Memory B cell (primary cell): ENCODE data around the gene GPX2.
A peak's percentile ranks its signal among the peaks of the same experiment; 100 is the strongest.
"Not testable (repeated sequence)": the region's sequence is repeated elsewhere in the genome, so short reads cannot be mapped to it uniquely, and the experiment has no call there.

Experiments used
- ATAC-seq: fragments of 150-1000 bp; cut with Tn5 transposase; 2 replicates; pipeline ENCODE4 v1.10.0; 2021; ENCODE audit warnings: low read depth, mild to moderate bottlenecking, moderate library complexity
- DNase-seq, 2 donors: peaks; one replicate each; pipeline ENCODE4 v3.0.0; 2022; ENCODE audit warnings: low spot score in 2 of 2
- H3K27ac Mint-ChIP-seq: one replicate; pipeline ENCODE4 v1.8.0; 2022; ENCODE audit warnings: mild to moderate bottlenecking, moderate library complexity, mixed read lengths
- H3K27me3 Mint-ChIP-seq: one replicate; pipeline ENCODE4 v1.8.0; 2022; ENCODE audit warnings: mixed read lengths
- H3K36me3 Mint-ChIP-seq: one replicate; pipeline ENCODE4 v1.8.0; 2022; ENCODE audit warnings: mild to moderate bottlenecking, mixed read lengths
- H3K4me1 Mint-ChIP-seq: one replicate; pipeline ENCODE4 v1.8.0; 2022; ENCODE audit warnings: mixed read lengths
- H3K4me3 Mint-ChIP-seq: one replicate; pipeline ENCODE4 v1.8.0; 2022; ENCODE audit warnings: mild to moderate bottlenecking, moderate library complexity, mixed read lengths
- H3K9me3 Mint-ChIP-seq: one replicate; pipeline ENCODE4 v1.8.0; 2022; ENCODE audit warnings: mixed read lengths

The GPX2 gene

GRCh38 chr14:64923015-64923414, 19.5 kb downstream of the GPX2 start:
- peaks cover 17% of the 10 kb centered on the region for H3K4me1 Mint-ChIP-seq
- H3K27ac Mint-ChIP-seq = no peak overlapping the region
- peaks cover 25% of the 10 kb centered on the region for H3K36me3 Mint-ChIP-seq
- no peaks in the 10 kb centered on the region for H3K9me3 Mint-ChIP-seq
- DNase-seq = no peak
- no peaks in the 10 kb centered on the region for H3K27me3 Mint-ChIP-seq
- ATAC-seq = no peak
- no peak overlapping the region for H3K4me3 Mint-ChIP-seq

- H3K4me1 Mint-ChIP-seq = peaks cover 35% of the 10 kb centered on the region
- DNase-seq (no peak), ATAC-seq (no peak)
- H3K36me3 Mint-ChIP-seq = peaks cover 18% of the 10 kb centered on the region
- H3K27ac Mint-ChIP-seq = no peak overlapping the region
- no peaks in the 10 kb centered on the region for H3K9me3 Mint-ChIP-seq
- H3K27me3 Mint-ChIP-seq = no peaks in the 10 kb centered on the region
- H3K4me3 Mint-ChIP-seq = no peak overlapping the region
These were observed 22.1 kb downstream of the GPX2 start for GRCh38 chr14:64920465-64920864.

- H3K36me3 Mint-ChIP-seq = peaks cover 16% of the 10 kb centered on the region
- no peak for ATAC-seq
These were observed 22.9 kb downstream of the GPX2 start for GRCh38 chr14:64919618-64920017.

GRCh38 chr14:64919215-64919614, 23.3 kb downstream of the GPX2 start:
- H3K9me3 Mint-ChIP-seq = no peaks in the 10 kb centered on the region
- peak overlapping the region; percentile 58 for H3K27ac Mint-ChIP-seq
- H3K4me3 Mint-ChIP-seq = no peak overlapping the region
- DNase-seq = no peak
- peaks cover 41% of the 10 kb centered on the region for H3K4me1 Mint-ChIP-seq
- H3K27me3 Mint-ChIP-seq = no peaks in the 10 kb centered on the region
- ATAC-seq = no peak
- peaks cover 14% of the 10 kb centered on the region for H3K36me3 Mint-ChIP-seq

More at GRCh38 chr14:64919618-64920017, 22.9 kb downstream of the GPX2 start:
- peak overlapping the region; percentile 58 for H3K27ac Mint-ChIP-seq
- H3K4me3 Mint-ChIP-seq = no peak overlapping the region
- peaks cover 41% of the 10 kb centered on the region for H3K4me1 Mint-ChIP-seq
- no peaks in the 10 kb centered on the region for H3K27me3 Mint-ChIP-seq
- H3K9me3 Mint-ChIP-seq = no peaks in the 10 kb centered on the region
- DNase-seq = no peak

GRCh38 chr14:64918216-64918615, 24.3 kb downstream of the GPX2 start:
- DNase-seq (no peak), ATAC-seq (no peak)
- Mint-ChIP-seq H3K9me3 (no peaks in the 10 kb centered on the region), H3K27ac (peak overlapping the region; percentile 17), H3K27me3 (no peaks in the 10 kb centered on the region), H3K4me3 (no peak overlapping the region), H3K36me3 (peaks cover 10% of the 10 kb centered on the region), H3K4me1 (peaks cover 45% of the 10 kb centered on the region)

GRCh38 chr14:64915797-64916196, 26.7 kb downstream of the GPX2 start:
- peaks cover 40% of the 10 kb centered on the region for H3K4me1 Mint-ChIP-seq
- peak overlapping the region; percentile 99 for H3K27ac Mint-ChIP-seq
- H3K36me3 Mint-ChIP-seq = peaks cover 4% of the 10 kb centered on the region
- DNase-seq (no peak), ATAC-seq (no peak)
- H3K27me3 Mint-ChIP-seq = no peaks in the 10 kb centered on the region
- no peaks in the 10 kb centered on the region for H3K9me3 Mint-ChIP-seq
- H3K4me3 Mint-ChIP-seq = peak overlapping the region; percentile 86

- Mint-ChIP-seq H3K27ac (peak overlapping the region; percentile 99), H3K27me3 (peaks cover 2% of the 10 kb centered on the region), H3K4me1 (peaks cover 36% of the 10 kb centered on the region), H3K4me3 (peak overlapping the region; percentile 86), H3K9me3 (no peaks in the 10 kb centered on the region), H3K36me3 (peaks cover 2% of the 10 kb centered on the region)
- DNase-seq = no peak
- no peak for ATAC-seq
These were observed 27.5 kb downstream of the GPX2 start for GRCh38 chr14:64915029-64915424.

- H3K36me3 Mint-ChIP-seq = peaks cover 2% of the 10 kb centered on the region
- peak within 1 kb of the TSS; percentile 99 for H3K27ac Mint-ChIP-seq
- peak within 1 kb of the TSS; percentile 86 for H3K4me3 Mint-ChIP-seq
- ATAC-seq = peak; percentile 95
- peaks cover 32% of the 10 kb centered on the region for H3K4me1 Mint-ChIP-seq
- H3K9me3 Mint-ChIP-seq = no peaks in the 10 kb centered on the region
- peak; percentile 90 to 94 for DNase-seq
- H3K27me3 Mint-ChIP-seq = peaks cover 2% of the 10 kb centered on the region
These were observed 28.1 kb downstream of the GPX2 start, which contains the start of gene CHURC1 for GRCh38 chr14:64914237-64915028. TSS of gene CHURC1 (plus strand) at chr14:64914455. CDS start at chr14:64914496, 41 bp downstream.

- H3K4me3 Mint-ChIP-seq, H3K27me3 Mint-ChIP-seq, H3K9me3 Mint-ChIP-seq, DNase-seq, H3K36me3 Mint-ChIP-seq, ATAC-seq: not testable (repeated sequence)
- peaks cover 30% of the 10 kb centered on the region for H3K4me1 Mint-ChIP-seq
- H3K27ac Mint-ChIP-seq = peak overlapping the region; percentile 99
These were observed 29.1 kb downstream of the GPX2 start for GRCh38 chr14:64913477-64913876.

GRCh38 chr14:64912261-64912660, 30.3 kb downstream of the GPX2 start:
- ATAC-seq (no peak), DNase-seq (no peak)
- Mint-ChIP-seq H3K9me3 (no peaks in the 10 kb centered on the region), H3K27me3 (peaks cover 2% of the 10 kb centered on the region), H3K27ac (peak overlapping the region; percentile 60), H3K4me3 (no peak overlapping the region), H3K36me3 (peaks cover 2% of the 10 kb centered on the region), H3K4me1 (peaks cover 22% of the 10 kb centered on the region)

GRCh38 chr14:64910847-64911495, 31.6 kb downstream of the GPX2 start:
- ATAC-seq (no peak), DNase-seq (no peak)
- Mint-ChIP-seq H3K27ac (no peak overlapping the region), H3K4me1 (peaks cover 15% of the 10 kb centered on the region), H3K27me3 (peaks cover 5% of the 10 kb centered on the region), H3K9me3 (no peaks in the 10 kb centered on the region), H3K36me3 (no peaks in the 10 kb centered on the region), H3K4me3 (no peak overlapping the region)

- Mint-ChIP-seq H3K4me1 (no peaks in the 10 kb centered on the region), H3K4me3 (no peak overlapping the region), H3K27ac (no peak overlapping the region), H3K27me3 (peaks cover 21% of the 10 kb centered on the region), H3K9me3 (no peaks in the 10 kb centered on the region), H3K36me3 (no peaks in the 10 kb centered on the region)
- no peak for ATAC-seq
- no peak for DNase-seq
These were observed 36.5 kb downstream of the GPX2 start for GRCh38 chr14:64906022-64906421.

- H3K9me3 Mint-ChIP-seq = no peaks in the 10 kb centered on the region
- ATAC-seq (no peak), DNase-seq (no peak)
- H3K36me3 Mint-ChIP-seq = no peaks in the 10 kb centered on the region
- no peaks in the 10 kb centered on the region for H3K4me1 Mint-ChIP-seq
- H3K4me3 Mint-ChIP-seq = no peak overlapping the region
- peaks cover 24% of the 10 kb centered on the region for H3K27me3 Mint-ChIP-seq
- H3K27ac Mint-ChIP-seq = no peak overlapping the region
These were observed 42.6 kb downstream of the GPX2 start for GRCh38 chr14:64899958-64900357.

GRCh38 chr14:64891839-64892375, 50.6 kb downstream of the GPX2 start:
- Mint-ChIP-seq H3K4me3 (no peak overlapping the region), H3K27me3 (peaks cover 11% of the 10 kb centered on the region), H3K36me3 (no peaks in the 10 kb centered on the region), H3K9me3 (no peaks in the 10 kb centered on the region), H3K4me1 (no peaks in the 10 kb centered on the region), H3K27ac (no peak overlapping the region)
- ATAC-seq = peak; percentile 80
- DNase-seq = no peak
